ENCODE results near the gene ELMO2.

DNA sequence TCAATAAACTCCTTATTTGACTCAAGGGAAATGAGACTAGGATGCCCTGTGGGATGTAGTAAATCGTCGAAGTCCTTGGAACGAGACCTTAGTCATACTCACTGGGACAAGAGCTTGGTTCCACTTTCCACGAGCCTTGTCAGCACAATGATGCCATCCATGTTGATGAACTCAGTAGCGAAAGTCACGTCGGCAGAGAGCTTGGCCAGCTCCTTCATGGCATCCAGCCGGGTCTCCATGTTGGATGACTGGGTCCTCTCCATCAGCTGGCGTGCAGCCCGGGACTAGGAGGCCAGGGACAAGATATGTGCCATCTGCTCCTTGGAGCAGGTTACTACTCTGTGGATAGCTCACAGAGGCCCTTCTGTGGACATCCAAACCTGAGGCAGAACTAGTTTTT, 17.5 kb downstream of the ELMO2 start:
- TF ChIP-seq RAD21 (IDR thresholded peaks at IDR 0.05; ENCODE audit: low read length) (no peak), MXI1 (IDR thresholded peaks at IDR 0.05; ENCODE audit: borderline replicate concordance, low read depth, low read length) (no peak), FOS (IDR thresholded peaks at IDR 0.05; ENCODE audit: low read depth, low read length) (no peak), RCOR1 (IDR thresholded peaks at IDR 0.05; ENCODE audit: insufficient replicate concordance, low read length) (no peak), CEBPB (IDR thresholded peaks at IDR 0.05; ENCODE audit: low read depth, low read length) (no peak)
- TF ChIP-seq, protein P1, sequence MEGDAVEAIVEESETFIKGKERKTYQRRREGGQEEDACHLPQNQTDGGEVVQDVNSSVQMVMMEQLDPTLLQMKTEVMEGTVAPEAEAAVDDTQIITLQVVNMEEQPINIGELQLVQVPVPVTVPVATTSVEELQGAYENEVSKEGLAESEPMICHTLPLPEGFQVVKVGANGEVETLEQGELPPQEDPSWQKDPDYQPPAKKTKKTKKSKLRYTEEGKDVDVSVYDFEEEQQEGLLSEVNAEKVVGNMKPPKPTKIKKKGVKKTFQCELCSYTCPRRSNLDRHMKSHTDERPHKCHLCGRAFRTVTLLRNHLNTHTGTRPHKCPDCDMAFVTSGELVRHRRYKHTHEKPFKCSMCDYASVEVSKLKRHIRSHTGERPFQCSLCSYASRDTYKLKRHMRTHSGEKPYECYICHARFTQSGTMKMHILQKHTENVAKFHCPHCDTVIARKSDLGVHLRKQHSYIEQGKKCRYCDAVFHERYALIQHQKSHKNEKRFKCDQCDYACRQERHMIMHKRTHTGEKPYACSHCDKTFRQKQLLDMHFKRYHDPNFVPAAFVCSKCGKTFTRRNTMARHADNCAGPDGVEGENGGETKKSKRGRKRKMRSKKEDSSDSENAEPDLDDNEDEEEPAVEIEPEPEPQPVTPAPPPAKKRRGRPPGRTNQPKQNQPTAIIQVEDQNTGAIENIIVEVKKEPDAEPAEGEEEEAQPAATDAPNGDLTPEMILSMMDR (conservative IDR thresholded peaks at IDR 0.05; ENCODE audit: low read depth, low read length), result no peak
- TF ChIP-seq, protein P2, sequence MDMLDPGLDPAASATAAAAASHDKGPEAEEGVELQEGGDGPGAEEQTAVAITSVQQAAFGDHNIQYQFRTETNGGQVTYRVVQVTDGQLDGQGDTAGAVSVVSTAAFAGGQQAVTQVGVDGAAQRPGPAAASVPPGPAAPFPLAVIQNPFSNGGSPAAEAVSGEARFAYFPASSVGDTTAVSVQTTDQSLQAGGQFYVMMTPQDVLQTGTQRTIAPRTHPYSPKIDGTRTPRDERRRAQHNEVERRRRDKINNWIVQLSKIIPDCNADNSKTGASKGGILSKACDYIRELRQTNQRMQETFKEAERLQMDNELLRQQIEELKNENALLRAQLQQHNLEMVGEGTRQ (IDR thresholded peaks at IDR 0.05; ENCODE audit: low read depth, low read length), result no peak
- TF ChIP-seq, protein P3, sequence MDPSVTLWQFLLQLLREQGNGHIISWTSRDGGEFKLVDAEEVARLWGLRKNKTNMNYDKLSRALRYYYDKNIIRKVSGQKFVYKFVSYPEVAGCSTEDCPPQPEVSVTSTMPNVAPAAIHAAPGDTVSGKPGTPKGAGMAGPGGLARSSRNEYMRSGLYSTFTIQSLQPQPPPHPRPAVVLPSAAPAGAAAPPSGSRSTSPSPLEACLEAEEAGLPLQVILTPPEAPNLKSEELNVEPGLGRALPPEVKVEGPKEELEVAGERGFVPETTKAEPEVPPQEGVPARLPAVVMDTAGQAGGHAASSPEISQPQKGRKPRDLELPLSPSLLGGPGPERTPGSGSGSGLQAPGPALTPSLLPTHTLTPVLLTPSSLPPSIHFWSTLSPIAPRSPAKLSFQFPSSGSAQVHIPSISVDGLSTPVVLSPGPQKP (IDR thresholded peaks at IDR 0.05; ENCODE audit: borderline replicate concordance, low read depth, low read length), result no peak
